DMS114 treated with DMSO at 0.1 percent for 48 hours (cell line): ENCODE results near the gene PARD3.

Experiments used
- DNase-seq: peaks from one replicate; lab custom pipeline; 2025; ENCODE audit not compliant: unreplicated experiment; lab: John Stamatoyannopoulos, UW

PARD3 gene

GRCh38 chr10:34203966-34204630 lies 611.0 kb downstream of the PARD3 start:
- no peak for DNase-seq

- no peak for DNase-seq
Measured at GRCh38 chr10:34200355-34200901, 614.7 kb downstream of the PARD3 start.

DNA sequence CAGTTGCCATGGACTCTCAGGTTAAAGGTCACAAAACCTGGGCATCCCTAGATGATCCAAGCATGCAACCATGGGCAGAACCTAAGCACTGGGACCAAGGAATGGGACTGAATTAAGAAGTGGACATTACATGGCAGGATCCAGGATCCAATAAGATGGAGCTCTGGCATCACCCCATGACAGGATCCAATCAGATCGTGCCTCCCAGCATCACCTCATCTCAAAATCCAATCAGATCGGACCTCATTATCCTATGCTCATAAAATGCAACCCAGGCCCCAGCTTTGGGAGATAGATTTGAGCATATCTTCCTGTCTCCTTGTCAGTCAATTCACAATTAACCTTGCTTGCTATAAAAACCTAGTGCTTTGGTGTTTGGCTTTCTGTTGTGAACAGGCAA lies 616.1 kb downstream of the PARD3 start:
- no peak for DNase-seq

- DNase-seq, result no peak
Measured at GRCh38 chr10:34196058-34196433, 619.0 kb downstream of the PARD3 start.

DNA sequence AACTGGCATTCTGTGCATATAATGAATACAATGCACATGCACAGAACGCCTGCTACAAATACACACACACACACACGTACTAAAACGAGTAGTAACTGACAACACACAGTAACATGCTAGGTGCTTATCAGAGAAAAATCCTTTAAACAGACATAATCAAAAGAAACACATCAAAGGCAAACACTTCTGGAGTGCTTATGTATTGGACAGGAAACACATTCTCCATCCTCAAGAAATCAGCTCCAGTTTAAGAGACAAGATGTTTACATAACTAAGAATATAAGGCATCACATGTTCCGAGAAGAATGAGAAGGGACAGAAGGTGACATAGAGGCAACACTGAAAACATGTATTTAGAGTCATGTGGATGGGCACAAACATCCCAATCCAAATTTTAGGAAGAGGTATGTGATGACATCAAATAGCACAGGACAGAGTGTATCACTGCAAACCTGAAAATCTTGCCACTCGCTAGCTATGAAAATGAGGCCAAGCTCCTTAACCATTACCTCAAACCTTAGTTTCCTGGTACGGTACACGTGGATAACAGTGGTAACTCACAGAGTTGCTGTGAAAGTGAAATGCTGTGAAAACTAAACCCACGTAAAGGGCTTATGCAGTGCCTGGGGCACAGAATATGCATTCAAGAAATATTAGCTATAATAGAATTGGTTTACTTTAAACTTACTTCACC lies 619.6 kb downstream of the PARD3 start:
- DNase-seq, result no peak

DNA sequence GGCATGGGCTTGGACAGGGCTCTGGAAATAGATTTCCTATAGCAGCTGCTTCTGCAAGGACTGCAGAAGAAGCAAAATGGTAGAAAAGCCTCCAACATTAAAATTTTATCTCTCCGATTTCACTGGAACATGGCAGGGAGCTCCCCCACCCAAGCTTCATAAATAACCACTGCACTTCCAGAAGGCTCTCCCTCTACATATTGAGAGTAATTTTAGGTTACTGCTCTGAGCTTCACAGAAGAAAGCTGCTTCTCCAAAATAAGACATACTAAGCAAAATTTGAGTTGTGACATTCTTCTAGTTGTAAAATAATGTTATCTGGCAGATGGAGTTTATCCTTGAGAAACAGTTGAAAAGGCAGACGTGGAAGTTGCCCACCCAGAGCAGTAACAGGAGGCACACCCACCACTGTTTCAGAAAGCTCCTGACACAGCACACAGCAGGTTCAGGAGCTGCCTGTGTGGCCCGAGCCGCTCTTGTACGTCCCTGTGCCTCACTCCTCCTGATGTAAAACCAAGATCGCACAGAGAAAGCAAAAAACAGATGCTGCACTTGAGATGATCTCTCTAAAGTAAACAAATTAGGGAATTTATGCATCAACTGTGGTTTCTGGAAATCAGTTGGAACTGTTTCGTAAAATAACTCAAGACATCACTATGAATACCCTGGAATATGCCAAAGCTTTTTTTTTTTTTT lies 621.0 kb downstream of the PARD3 start:
- DNase-seq, result no peak

DNA sequence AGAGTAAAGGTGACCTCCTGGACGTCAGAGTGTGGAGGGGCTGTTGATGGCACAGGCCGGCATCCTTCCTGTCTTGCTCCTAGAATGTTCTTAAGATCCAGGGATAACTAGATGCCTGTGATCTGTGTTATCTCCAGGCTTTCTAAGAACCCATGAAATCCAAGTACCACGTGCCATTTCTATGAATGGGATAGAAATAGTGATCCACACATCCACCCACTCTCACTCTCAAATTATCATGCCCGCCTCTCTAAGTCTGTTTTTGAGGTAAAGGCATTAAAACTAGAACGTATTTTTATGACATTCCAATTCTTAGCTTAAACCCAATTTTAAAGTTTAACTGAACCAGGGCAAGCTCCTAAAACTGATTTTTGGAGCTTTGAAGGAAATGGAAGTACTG lies 622.5 kb downstream of the PARD3 start:
- DNase-seq, result no peak

GRCh38 chr10:34191406-34191805 lies 623.7 kb downstream of the PARD3 start:
- no peak for DNase-seq

DNA sequence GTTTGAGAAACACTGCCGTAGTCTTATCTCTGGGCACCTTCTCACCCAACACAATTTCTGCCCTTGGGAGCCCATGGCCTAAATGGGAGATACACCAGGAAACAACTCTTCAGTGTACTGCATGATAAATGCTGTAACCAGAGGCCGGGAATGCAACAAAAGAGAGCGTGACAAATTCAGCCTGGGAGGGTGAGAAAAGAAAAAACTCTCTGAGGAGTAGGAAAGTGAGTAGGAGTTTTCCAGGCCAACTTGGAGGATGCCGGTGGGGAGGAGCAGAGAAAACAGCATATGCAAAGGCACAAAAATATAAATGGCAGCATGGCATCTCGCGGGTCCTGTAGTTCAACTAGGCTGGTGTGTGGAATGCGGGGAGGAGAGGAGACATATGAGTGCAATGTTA lies 624.5 kb downstream of the PARD3 start:
- no peak for DNase-seq

- no peak for DNase-seq
Measured at GRCh38 chr10:34189830-34190229, 625.3 kb downstream of the PARD3 start.

- DNase-seq, result no peak
Measured at GRCh38 chr10:34188221-34188620, 626.9 kb downstream of the PARD3 start.

DNA sequence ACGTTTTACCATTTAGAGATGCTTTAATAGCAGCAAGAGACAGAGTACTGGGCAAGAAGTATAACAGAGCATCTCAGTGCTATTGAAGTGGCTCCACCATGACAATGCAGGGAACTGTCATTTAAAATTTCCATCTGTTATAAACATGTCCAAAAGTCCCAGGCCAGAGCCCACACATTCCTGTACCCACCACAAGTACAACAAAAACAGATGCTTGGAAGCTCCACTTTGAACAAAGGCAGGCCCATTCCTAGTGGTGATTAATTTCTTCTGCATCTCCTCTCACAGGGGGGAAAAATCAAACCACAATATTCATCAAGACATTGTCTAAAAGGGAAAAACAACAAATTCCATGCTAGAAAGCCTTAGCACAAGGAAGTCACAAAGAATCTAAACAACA lies 627.9 kb downstream of the PARD3 start:
- DNase-seq, result no peak

DNA sequence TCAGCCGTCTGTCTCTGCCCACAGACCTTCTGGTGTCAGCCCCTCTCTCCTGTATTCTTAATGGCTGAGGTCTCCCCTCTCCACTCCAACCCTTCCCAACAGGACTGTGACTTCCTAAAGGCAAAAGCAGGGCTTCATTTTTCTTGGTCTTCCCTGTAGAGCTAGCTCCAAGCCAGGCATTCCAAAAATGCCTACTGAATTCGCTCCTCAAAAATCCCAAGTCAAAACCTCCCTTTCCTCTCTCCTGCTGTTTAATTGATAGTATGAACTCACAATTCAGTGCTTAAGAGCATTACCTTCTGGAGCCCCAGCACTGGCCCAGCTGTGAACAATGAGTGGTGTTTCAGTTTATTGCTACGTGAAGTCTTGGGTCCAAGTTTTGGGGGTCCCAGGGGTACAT lies 628.4 kb downstream of the PARD3 start:
- DNase-seq, result no peak

DNA sequence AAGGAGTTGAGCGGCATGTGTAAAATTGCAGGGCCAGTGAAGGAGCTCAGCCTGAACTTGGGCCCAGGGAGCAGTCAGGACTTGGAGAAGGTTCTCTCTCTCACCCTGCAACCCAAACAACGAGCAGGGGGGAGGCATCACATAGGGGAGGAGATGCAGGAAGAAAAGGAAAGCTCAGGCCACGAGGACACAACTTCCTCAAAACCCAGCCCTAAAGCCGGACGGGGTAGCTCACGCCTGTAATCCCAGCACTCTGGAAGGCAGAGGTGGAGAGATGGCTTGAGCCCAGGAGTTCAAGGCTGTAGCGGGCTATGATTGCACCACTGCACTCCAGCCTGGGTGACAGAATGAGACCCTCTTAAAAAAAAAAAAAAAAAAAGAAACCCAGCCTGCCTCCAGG lies 629.1 kb downstream of the PARD3 start:
- no peak for DNase-seq

DNA sequence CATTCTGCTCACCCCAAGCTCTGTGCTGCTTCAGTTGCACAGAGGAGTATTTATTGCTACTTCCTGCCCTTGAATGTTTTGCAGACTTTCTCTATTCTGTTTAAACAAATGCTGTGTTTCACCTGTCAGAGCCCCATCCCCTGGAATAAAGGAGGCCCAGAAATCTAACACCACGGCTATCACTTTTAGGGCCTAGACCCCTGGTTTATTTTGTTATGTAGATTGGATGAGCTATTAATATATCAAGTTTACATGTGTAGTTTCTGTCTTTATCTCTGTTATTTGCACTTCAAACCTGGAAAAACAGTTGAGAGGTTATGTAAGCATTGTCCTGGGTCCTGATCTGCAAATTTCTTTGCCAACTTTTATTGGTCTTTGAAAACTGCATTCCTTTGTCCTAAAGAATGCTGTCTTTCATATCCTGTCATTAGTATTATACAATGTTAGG lies 630.1 kb downstream of the PARD3 start:
- DNase-seq, result no peak

GRCh38 chr10:34184397-34184796 lies 630.7 kb downstream of the PARD3 start:
- DNase-seq, result no peak

DNA sequence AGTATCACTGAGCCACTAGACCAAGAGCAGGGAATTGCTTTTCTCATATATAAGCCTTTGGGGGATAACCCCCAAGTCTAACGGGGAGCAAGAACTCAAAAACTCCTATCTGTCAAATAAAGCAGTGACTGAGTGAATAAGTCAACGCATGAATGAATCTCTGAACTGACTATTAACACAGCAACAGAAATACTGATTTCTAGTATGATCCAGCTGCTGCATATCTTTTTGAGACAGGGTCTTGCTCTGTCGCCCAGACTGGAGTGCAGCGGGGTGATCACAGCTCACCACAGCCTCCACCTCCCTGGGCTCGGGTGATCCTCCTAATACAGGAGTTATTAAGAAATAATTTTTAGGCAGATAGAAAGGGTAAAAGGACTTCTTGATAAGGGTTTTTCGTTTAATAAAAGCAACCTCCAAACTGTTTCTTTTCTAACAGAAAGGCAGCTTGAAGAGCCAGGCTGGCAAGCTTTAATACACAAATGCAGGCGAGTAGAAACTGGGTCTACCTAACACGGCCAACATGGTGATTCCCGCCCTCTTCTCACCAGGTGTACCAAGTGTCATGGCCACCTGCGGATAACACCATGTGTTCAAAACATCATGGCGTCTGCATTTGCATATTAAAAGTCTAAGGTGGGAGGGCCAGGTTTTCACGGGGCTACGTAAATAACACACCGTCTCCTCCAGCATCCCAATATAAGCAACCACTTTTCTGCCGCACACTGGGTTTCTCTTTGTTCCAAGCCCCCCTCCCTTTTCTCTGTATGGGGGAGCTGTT lies 631.9 kb downstream of the PARD3 start:
- no peak for DNase-seq

DNA sequence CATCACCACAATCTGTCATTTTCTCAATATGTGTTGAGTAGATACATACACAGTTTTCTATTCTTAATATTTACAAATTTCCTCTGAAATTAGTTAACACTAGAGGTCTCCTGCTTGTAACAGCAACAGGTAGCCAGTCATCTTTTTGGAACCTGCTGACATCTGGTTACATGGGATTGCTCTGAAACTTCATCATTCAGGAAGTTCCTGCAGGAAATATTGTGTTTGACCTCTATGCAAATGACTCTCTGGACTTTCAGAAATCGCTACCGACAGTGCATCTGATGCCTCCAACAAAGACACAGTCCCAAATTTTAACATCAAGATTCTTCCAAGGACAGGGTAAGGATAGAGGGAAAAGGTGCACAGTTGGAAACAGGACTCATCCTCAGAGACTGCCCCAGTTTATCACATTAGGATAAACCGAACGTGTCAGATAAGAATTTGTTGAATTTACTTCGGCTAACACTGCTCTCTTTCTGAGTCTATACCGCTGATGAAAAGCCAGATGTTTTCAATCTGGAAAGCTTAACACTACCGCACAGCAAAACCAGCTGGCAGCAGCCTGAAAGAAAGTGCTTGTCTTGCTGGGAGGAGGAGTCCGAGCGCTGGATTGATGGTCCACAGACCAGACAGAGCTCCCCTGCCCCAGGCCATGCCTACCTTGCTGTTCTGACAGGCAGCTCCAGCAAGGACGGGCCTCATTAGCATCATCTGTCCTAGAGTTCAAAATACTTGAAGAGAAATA lies 633.4 kb downstream of the PARD3 start:
- no peak for DNase-seq

GRCh38 chr10:34180749-34181148 lies 634.3 kb downstream of the PARD3 start:
- DNase-seq, result no peak

- no peak for DNase-seq
Measured at GRCh38 chr10:34179280-34179679, 635.8 kb downstream of the PARD3 start.

DNA sequence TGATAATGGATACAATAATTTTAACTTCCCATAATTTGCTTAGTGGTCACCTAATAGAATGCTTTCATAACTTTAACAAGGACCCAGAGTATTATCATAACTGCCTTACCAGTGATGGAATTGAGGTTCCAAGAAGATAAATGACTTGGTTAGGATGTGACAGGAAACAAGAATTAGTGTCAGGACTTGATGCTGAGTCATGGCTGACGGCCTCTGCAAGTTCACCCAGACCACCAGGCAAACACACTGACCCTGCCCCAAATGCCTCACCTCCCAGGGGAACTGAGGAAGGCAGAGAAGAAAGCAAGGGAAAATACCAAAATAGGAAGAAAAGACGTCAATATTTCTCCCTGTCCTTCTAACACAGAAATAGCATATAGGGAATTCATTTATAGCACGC lies 636.3 kb downstream of the PARD3 start:
- DNase-seq, result no peak
